HG03439 (cell line): ENCODE data around the gene CDR2.
"Not testable (repeated sequence)": the region's sequence is repeated elsewhere in the genome, so short reads cannot be mapped to it uniquely, and the experiment has no call there.

Experiments used
- ATAC-seq: cut with Tn5 transposase; IDR thresholded peaks from one replicate; pipeline ENCODE4 v1.9.1; 2021; ENCODE audit warnings: mild to moderate bottlenecking, moderate library complexity; ENCODE audit not compliant: unreplicated experiment

Gene CDR2

DNA sequence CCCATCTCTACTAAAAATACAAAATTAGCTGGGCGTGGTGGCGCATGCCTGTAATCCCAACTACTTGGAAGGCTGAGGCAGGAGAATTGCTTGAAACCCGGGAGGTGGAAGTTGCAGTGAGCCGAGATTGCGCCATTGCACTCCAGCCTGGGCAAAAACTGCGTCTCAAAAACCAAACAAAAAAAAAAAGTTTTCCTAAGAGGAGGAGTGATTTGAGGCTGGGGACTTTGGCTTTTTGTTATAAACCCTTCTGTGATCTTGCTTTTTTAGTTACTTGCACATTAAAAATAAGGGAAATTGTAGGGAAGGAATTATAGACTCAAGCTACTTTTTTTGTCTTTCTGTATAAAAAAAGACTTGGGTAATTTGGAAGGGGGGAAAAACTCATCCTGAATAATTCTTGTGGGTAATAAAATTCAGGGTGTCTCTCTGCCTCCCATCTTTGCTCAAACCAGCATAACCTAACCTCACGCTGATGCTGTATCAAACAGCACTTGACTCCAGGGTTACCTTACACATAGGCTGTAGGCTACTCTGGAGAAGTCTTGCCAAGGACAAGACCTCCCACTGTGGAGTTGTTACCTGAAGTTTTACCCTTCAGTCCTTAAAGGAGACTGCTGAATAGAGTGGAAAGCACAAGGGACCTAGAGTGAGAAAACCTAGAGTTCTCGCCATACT, 1.7 kb upstream of the CDR2 start:
- ATAC-seq = no peak

DNA sequence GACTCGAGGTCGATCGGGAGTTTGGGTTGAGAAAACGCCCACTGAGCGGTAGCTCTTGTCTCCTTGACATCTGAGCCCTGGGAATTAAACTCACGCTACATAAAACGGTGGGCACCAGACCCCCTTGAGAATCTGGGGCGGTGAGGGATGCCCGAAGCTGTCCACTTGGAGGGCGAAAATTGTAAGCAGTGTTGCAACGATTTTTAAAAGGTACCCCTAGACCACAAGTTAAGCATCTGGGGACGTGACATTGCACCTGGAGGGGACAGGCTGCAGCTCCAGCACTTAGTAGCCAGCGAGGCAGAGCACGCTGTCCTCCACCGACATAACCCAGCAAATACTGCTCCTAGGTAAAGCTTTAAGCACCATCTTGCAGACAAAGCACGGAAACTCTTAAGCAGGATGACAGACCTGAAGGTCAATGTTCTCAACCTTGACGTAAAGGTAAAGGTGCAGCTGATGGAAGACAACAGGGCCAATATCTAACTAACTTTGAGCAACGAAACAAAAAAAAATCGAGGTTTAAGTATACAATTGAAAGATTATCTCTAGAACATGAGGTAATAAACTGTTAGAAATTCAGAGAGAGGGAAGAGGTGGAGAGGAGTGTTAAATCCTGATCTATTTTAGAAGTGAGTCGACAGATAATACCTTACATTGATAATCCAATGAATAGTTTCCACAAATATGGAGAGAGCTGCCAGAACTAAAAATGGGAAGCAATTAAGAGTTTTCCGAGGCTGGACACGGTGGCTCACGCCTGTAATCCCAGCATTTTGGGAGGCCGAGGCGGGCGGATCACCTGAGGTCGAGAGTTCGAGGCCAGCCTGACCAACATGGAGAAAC, 921 bp upstream of the CDR2 start:
- ATAC-seq = no peak

- ATAC-seq = peak; percentile 19
These were observed 633 bp downstream of the CDR2 start for GRCh38 chr16:22373662-22374310.

- no peak for ATAC-seq
These were observed 1.3 kb downstream of the CDR2 start for GRCh38 chr16:22372882-22373661.

GRCh38 chr16:22370038-22370820, 4.2 kb downstream of the CDR2 start:
- ATAC-seq = no peak

GRCh38 chr16:22369221-22369811, 5.1 kb downstream of the CDR2 start:
- no peak for ATAC-seq

DNA sequence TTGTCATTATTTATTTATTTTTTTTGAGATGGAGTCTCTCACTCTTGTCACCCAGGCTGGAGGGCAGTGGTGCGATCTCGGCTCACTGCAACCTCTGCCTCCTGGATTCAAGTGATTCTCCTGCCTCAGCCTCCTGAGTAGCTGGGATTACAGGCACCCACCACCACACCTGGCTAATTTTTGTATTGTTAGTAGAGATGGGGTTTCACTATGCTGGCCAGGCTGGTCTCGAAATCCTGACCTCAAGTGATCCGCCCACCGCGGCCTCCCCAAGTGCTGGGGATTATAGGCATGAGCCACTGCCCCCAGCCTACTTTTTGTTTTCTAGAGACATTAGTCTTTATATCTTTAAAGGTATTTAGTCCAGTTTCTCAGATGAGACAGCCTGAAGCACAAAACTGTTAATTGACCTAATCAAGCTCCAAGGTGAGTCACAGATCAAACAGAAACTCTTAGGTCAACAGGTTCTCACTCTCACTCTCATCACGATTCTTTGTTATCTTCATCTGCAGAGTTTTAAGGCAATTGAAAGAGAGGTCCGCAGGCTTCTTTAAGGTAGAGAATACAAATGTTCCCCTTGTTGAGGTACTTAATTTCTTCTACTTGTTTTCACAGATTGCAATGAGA, 6.1 kb downstream of the CDR2 start:
- not testable (repeated sequence) for ATAC-seq

- no peak for ATAC-seq
These were observed 7.5 kb downstream of the CDR2 start for GRCh38 chr16:22366889-22367288.

DNA sequence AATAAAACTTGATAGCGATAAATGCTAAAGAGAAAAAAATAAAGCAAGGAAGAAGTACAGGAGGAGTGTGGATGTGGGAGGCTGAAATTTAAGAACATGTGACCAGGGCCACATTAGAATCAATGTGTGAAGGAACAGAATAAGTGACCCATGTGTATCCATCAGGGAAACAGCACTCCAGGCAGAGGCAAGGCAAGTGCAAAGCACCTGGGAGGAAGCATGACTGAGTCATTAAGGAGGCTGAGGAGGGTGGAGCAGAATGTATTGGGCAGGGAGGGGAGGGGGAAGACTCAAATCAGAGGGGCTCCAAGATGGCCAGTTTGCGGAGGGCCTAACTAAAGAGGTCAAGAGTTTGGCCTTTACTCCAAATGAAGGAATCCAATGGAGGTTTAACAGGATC, 8.0 kb downstream of the CDR2 start:
- ATAC-seq = no peak

DNA sequence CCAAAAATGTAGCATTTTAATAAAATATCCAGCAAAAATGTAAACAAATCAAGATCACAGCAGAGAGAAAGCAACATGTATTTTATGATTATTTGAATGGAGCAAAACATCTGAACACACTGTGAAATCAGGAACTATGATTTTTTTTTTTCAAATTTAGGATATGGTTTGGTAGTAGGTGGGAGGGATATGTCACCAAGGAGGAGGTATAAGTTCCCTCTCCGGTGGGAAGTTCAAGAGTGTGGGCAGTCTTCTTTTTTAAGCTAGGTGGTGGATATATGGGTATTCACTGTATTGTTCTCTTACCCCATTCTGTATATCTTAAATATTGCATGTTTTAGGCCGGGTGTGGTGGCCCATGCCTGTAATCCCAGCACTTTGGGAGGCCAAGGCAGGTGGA, 10.2 kb downstream of the CDR2 start:
- no peak for ATAC-seq

DNA sequence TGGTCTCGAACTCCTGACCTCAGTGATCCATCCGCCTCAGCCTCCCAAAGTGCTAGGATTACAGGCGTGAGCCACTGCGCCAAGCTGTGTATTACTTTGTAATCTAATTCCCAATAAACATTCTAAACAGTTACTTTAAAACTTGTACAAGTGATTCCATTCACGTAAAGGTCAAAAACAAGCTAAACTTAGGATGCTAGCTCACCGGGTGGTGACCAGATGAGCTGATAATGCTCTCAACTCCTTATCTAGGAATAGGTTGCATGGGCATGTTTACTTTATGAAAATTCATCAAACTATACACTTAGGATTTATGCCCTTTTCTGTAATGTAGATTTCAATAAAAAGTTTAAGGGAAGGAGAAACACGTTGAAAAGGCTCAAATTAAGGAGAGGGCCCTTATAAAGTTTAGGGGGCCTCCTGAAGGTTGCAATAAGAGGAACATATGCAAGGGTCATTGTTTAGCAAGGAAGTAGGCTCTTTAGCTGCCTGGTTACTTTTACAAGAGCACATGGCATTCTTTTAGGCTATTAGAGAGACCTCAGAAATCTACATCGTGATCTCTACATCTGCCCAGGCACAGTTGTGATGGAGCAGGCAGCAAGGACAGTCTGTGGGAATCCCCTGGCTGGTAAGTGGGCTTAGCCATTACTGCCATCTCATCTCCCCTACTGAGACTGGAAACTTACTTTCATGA, 13.3 kb downstream of the CDR2 start:
- ATAC-seq = no peak

- ATAC-seq = no peak
These were observed 14.7 kb downstream of the CDR2 start for GRCh38 chr16:22359679-22360078.

- ATAC-seq = peak; percentile 9
These were observed 16.4 kb downstream of the CDR2 start for GRCh38 chr16:22358000-22358399.

- ATAC-seq = peak; percentile 55
These were observed 16.8 kb downstream of the CDR2 start for GRCh38 chr16:22357635-22357971.

- ATAC-seq = peak; percentile 26
These were observed 17.3 kb downstream of the CDR2 start for GRCh38 chr16:22356930-22357634.

DNA sequence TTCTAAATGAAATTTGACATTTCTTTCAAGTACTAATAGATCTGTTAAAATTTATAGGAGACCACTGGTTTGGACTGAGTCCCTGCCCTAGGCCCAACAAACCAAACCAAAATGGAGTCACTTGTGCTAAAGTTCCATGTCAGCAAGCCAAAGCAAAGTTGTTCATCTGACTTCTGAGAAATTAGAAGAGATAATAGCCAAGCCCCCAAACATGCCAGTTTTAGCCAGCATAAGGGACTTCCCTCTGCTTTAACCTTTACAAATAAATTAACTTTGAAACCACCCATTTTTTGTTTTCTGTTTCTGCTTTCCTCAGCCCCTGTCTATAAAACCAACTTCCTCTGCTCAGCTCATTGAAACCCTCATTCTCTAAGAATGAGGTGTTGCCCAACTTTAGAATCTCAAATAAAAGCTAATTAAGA, 18.9 kb downstream of the CDR2 start:
- ATAC-seq = no peak

GRCh38 chr16:22353933-22354541, 20.4 kb downstream of the CDR2 start:
- no peak for ATAC-seq
